H54 (cell line): Measurements from ENCODE around the gene SLC31A1.

Experiments used
- DNase-seq: peaks from one replicate; pipeline ENCODE4 v3.0.0; 2011; ENCODE audit warnings: low spot score, mixed read lengths; ENCODE audit not compliant: insufficient read length
- FAIRE-seq: peaks from 3 replicates; lab custom pipeline; 2011; peaks lifted over from hg19 to GRCh38; lab: Jason Lieb, UNC
- POLR2A ChIP-seq: IDR thresholded peaks from 2 replicates; pipeline ENCODE4 v1.6.1; 2011; ENCODE audit warnings: low read depth, mild to moderate bottlenecking, low read length

The SLC31A1 gene

DNA sequence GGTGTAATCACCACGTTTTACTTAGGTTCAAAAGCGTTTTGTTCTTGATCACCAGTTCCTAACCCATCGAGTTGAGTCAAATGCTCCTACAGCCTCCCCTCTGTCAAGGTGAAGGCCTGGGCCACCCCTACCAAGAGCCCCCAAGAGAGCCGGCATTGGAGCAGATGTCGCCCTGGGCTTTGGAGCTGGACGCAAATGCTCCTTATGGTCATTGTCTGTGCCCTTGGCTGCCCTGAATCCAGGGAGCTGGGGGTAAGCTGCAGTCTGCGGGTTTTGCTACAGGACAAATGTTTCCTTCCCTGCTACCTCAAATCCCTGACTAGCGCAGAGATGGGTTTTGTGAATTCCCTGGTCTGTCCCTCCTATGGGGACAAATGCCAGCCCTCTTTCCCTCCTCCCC, 77.0 kb downstream of the SLC31A1 start:
- TF ChIP-seq POLR2A, result no peak
- FAIRE-seq (no peak), DNase-seq (no peak)

DNA sequence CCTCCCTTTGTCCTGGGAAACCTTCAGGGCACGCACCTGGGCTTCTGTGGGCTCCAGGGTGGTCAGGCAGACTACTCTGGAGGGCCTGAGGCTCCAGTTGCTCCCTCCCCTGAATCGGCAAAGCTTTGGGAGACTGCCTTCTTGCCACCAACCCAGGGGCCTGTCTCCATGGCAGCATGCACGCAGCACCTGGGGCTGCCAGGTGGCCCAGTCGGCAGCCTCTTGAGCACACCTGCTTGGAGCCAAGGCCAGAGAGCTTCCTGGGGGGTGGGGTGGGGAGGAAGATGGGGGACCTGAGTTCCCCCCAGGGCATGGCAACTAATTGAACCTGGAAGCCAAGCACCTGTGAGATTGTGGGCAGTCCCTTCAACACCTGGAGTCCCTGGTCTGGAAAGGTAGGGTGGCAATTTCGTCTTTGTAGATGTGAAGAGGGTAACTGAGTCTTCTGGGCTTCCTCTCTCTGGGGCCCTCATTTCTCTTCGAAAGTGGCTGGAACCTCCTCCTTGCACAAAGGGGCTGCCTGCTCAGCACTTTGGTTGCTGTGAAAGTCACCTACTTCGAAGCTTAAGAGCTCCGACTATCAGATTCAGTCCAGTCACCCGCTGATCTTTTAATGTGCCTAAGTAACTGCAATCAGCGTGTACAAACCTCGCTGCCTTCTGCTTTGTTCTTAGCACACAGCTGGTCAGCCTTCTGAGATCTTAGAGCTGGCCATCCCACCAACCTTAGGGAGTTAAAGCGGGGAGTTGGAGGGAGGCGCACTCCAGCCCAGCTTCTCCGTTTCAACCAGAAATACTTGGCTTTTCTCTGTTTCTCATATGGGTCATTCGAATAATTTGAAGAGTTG, 77.8 kb downstream of the SLC31A1 start:
- DNase-seq (no peak), FAIRE-seq (no peak)
- TF ChIP-seq POLR2A, result no peak

DNA sequence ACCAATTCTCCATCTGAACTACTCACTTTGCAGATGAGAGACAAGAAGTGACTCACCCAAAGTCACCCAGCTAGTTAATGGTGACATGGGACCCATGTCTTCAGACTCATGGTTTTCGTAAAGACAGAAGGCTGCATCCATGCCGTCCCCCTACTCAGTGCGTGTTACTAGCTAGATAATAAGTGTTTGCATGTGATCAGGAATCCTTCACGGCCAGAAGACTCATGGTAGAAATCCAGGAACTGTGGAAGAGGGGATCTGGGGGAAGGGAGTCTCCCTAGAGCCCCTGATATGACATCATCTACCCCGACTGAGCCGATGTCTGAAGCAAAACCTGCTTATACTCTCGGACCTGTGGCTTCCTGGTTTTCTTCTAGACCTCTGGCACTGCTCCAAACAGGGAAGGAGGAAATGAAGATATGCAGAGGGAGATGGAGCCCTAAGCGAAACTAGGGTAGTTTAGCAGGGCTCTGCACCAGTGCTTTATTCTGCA, 78.5 kb downstream of the SLC31A1 start:
- DNase-seq, result no peak
- no peak for FAIRE-seq
- TF ChIP-seq POLR2A, result no peak

DNA sequence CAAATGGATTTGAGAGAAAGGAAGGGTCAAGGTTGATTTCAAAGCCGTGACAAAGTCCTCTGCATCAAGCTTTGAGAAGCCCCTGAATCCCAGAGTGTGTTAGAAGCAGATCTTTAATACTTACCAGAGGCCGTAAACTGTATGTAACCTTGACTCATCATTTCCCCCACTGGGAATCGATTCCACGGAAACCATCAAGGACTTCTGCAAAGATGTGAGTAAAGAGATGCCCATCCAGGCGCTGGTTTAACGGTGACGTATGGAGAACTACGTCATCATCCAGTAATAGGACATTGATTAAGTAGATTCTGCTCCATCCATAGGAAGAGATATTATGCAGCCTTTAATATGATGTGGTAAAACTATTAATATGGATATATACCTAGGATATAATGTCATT, 80.2 kb downstream of the SLC31A1 start:
- TF ChIP-seq POLR2A, result no peak
- DNase-seq (no peak), FAIRE-seq (no peak)

DNA sequence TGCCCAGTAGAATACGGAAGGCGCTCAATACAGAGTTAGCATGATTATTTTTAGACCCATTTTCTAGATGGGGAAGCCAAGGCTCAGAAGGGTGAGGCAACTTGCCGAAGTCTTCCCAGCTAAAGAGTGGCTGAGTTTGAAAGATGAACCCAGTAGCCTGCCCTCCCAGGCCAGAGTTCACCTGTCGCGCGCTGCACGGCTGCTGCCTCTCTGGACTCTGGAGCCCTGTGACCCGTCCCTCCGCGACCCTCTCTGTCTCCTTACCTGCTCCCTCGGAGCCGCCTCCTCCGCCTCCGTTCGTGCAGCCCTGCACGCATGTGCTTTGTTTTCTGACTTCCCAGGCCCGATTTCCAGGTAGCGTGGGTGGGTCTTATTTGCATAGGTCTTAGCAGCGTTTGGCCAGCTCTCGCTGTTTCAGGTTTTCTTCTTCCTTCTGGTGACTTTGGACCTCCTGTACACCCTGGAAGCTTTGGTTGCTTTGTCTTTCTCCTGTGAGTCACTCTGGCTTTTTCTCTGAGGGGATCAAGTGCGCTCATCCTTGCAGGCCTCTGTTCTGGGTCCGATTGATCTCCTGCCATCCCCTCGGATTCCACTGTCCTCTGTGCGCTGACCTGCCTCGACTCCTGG, 81.6 kb downstream of the SLC31A1 start, which contains the start of gene RNF183:
TSS of gene RNF183 (minus strand) at position 585 of the 627 bp plus-strand sequence. CDS start 5,192 bp downstream, outside the sequence.
- no peak for FAIRE-seq
- TF ChIP-seq POLR2A, result no peak
- no peak for DNase-seq

DNA sequence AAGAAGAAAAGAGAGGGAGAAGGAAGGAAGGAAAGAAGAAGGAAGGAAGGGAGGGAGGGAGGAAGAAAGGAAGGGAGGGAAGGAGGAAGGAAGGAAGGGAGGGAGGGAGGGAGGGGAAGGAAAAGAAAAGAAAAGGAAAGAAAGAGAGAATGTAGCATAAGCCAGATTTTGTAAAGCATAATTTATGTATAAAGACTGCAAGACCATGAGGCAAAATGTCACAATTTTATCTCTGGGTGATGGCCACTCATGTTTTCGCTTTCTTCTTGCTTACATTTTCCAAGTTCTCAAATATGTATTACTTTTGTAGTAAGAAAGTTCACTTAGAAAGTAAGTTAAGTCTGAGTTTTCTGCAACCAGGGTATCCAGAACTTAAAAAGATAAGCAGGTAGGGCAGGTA, 85.2 kb downstream of the SLC31A1 start:
- TF ChIP-seq POLR2A, result no peak
- no peak for FAIRE-seq
- DNase-seq, result no peak

DNA sequence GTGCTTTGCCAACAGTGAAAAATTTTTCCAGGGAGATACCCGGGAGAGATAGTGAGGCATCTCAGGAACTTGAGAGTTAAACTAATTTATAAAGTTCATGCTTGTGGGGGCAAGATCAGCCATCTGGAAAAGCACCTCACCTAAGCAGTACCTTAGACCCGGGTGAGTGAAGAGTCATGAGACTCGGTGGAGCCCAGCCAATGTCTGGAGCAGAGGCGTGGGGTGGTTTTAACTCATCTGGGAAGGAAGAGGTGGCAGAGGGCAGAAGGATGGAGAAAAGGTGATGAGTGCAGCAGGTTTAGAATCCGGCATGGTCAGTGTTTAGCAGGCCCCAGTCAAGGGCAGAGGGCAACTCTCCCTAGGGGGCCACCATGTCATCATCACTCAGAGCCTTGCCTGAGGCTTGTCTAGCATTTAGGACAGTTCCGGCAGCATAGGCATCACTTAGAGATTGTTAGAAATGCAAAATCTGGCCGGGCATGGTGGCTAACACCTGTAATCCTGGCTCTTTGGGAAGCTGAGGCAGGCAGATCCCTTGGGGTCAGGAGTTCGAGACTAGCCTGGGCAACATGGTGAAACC, 86.1 kb downstream of the SLC31A1 start:
- FAIRE-seq, result no peak
- no peak for TF ChIP-seq POLR2A

DNA sequence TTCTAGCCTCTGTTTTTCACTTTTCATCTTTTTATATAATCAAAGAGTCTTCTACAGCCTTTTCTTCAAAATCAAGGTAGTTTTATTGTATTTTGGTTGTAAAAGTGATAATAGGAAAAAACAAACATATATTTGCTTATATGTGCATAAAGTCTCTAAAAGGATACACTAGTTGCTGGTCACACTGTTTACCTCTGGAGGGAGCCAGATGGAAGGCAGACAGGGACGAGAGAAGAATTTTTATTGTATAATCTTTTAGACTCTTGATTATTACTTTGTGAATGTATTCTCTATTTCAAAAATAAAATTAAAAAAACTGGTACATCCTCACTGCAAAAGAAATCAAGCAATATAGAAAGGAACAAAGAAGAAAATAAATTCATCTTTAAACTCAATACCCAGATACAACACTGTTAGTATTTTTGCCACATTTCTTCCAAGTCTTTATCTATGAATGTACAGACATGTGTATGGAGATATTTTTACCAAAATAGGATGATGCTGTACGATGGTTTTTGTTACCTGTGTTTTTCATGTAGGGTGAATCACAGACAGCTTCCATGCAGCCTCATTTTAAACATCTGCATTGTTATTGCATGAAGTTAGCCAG, 88.0 kb downstream of the SLC31A1 start:
- no peak for TF ChIP-seq POLR2A
- DNase-seq (peak; percentile 11), FAIRE-seq (peak; percentile 38)

More for the DNA sequence above, 86.1 kb downstream of the SLC31A1 start:
- no peak for DNase-seq

DNA sequence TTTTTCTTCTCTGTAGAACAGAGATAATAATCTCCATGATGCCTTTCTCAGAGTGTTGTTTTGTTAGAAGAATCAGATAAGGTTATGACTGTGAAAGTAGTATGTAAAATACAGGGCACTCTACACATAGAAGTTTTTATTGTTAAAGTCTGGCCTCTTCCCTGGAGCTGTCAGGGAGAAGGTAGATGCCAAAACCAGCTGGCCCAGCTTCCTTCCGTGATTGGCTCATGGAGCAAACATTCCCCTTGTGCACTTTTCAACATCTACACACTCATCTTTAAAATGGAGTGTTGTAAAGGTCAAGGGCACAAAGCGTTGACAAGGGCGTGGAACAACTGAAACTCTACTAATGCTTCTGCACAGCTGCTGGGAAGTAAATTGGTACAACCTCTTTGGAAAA, 89.2 kb downstream of the SLC31A1 start:
- FAIRE-seq, result no peak

DNA sequence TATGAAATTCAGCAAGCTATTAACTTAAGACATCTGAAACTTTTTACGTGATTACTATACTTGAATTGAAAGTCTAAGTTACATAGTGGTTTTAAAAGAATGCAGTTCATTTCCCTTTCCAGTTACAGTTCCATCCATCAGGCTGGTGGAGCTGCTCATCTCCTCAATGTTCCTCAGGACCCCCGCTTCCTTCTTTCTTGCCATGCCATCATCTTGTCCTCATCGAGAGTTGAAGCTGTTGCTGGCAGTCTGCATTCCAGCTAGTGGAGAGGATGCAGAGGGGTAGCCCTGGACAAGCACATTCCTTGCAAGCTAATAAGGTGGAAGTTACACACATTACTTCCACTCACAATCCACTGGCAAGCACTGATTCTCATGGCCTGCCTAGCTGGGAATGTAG, 90.6 kb downstream of the SLC31A1 start:
- DNase-seq (no peak), FAIRE-seq (no peak)
- TF ChIP-seq POLR2A, result no peak

More for the DNA sequence above, 89.2 kb downstream of the SLC31A1 start:
- no peak for DNase-seq
- no peak for TF ChIP-seq POLR2A

DNA sequence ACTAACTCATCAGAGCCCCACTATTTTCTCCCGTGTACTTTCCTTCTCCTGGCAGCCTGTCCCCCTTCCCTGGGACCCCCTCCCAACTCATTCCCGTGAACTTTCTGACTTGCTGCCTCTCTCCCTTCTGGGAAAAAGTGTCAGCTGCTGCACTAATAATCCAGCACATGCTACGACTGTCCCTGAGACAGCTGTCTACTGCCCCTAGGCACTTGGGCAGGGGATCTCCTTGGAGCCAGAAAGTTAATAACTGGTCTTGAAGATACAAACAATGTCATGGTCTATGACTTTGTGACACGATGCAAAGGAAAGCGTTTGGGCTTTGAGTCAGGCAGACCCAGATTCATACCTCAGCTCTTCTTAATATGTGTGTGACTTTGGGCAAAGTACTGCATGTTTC, 91.9 kb downstream of the SLC31A1 start:
- DNase-seq, result no peak
- no peak for FAIRE-seq
- no peak for TF ChIP-seq POLR2A
